HepG2 (cell line): Measurements from ENCODE around the gene DDX19B. TPM values are rescaled to one million over a fixed set of nuclear protein-coding genes. Genes with fewer than 3 reads are reported as not detected.

Source experiments
- ARNT ChIP-seq: fragments of 450-650 bp; IDR thresholded peaks from 2 replicates; pipeline ENCODE4 v1.6.1; 2017
- BCL3 ChIP-seq: sonication (generic); formaldehyde crosslinking; IDR thresholded peaks from 2 replicates; pipeline ENCODE4 v1.5.1; 2020; ENCODE audit warnings: mild to moderate bottlenecking, missing genetic modification reagents, moderate library complexity
- DMAP1 ChIP-seq: IDR thresholded peaks from 2 replicates; pipeline ENCODE4 v1.6.1; 2016
- GTF2F1 ChIP-seq: fragments of 150-350 bp; IDR thresholded peaks from 2 replicates; pipeline ENCODE4 v1.6.1; 2014; ENCODE audit warnings: low read length
- HHEX ChIP-seq: IDR thresholded peaks from 2 replicates; pipeline ENCODE4 v1.6.1; 2016; ENCODE audit warnings: control low read depth
- IRF9 ChIP-seq: sonication (generic); formaldehyde crosslinking; IDR thresholded peaks from 2 replicates; pipeline ENCODE4 v1.8.0; 2022; ENCODE audit warnings: missing genetic modification reagents, mild to moderate bottlenecking, borderline replicate concordance
- JUND ChIP-seq: sonication (generic); formaldehyde crosslinking; IDR thresholded peaks from 2 replicates; pipeline ENCODE4 v1.8.0; 2022; ENCODE audit warnings: mild to moderate bottlenecking, missing genetic modification reagents
- MAZ ChIP-seq, 2 experiments: sonication (generic) in 1 of 2; formaldehyde crosslinking in 1 of 2; IDR thresholded peaks; 2 replicates each; pipeline versions ENCODE4 v1.5.0 to v1.6.1; 2012 to 2020; ENCODE audit warnings: low read depth in 2 of 2, mild to moderate bottlenecking in 2 of 2, borderline replicate concordance in 1 of 2, improper control_type of control experiment in 1 of 2, low read length in 1 of 2, missing genetic modification reagents in 1 of 2, moderate library complexity in 1 of 2
- MLLT10 ChIP-seq: sonication (generic); formaldehyde crosslinking; IDR thresholded peaks from 2 replicates; pipeline ENCODE4 v1.4.0; 2020; ENCODE audit warnings: missing genetic modification reagents
- NKX3-1 ChIP-seq: sonication (generic); formaldehyde crosslinking; IDR thresholded peaks from 2 replicates; pipeline ENCODE4 v1.5.0; 2020; ENCODE audit warnings: missing genetic modification reagents
- POLR2G ChIP-seq: fragments of 200-400 bp; formaldehyde crosslinking; IDR thresholded peaks from 2 replicates; pipeline ENCODE4 v1.6.1; 2018; ENCODE audit warnings: mild to moderate bottlenecking, low read depth, low read length, moderate library complexity
- REPIN1 ChIP-seq: sonication (generic); formaldehyde crosslinking; IDR thresholded peaks from 2 replicates; pipeline ENCODE4 v1.8.0; 2022; ENCODE audit warnings: missing genetic modification reagents, low read depth, mild to moderate bottlenecking, borderline replicate concordance
- RORA ChIP-seq: sonication (generic); formaldehyde crosslinking; IDR thresholded peaks from 2 replicates; pipeline ENCODE4 v1.5.0; 2020; ENCODE audit warnings: mild to moderate bottlenecking, missing genetic modification reagents, moderate library complexity
- SCMH1 ChIP-seq: sonication (generic); formaldehyde crosslinking; IDR thresholded peaks from 2 replicates; pipeline ENCODE4 v1.9.0; 2021; ENCODE audit warnings: missing genetic modification reagents, mild to moderate bottlenecking, borderline replicate concordance
- THYN1 ChIP-seq: sonication (generic); formaldehyde crosslinking; IDR thresholded peaks from 2 replicates; pipeline ENCODE4 v1.8.1; 2023; ENCODE audit warnings: low read depth, mild to moderate bottlenecking, moderate library complexity, missing genetic modification reagents, borderline replicate concordance
- TOE1 ChIP-seq: sonication (generic); formaldehyde crosslinking; IDR thresholded peaks from 2 replicates; pipeline ENCODE4 v1.4.0; 2020; ENCODE audit warnings: mild to moderate bottlenecking, missing genetic modification reagents
- XRCC5 ChIP-seq: fragments of 200-400 bp; formaldehyde crosslinking; optimal IDR thresholded peaks from 2 replicates; pipeline ENCODE3; 2017; ENCODE audit warnings: mild to moderate bottlenecking, low read length
- ZBTB2 ChIP-seq: sonication (generic); formaldehyde crosslinking; IDR thresholded peaks from 2 replicates; pipeline ENCODE4 v1.8.0; 2022; ENCODE audit warnings: low read depth, missing genetic modification reagents
- ZKSCAN8 ChIP-seq: IDR thresholded peaks from 2 replicates; pipeline ENCODE4 v1.6.1; 2016; ENCODE audit warnings: borderline replicate concordance, missing genetic modification reagents, missing compliant biosample characterization
- ZNF253 ChIP-seq: sonication (generic); formaldehyde crosslinking; IDR thresholded peaks from 2 replicates; pipeline ENCODE4 v1.8.0; 2022; ENCODE audit warnings: mild to moderate bottlenecking, missing genetic modification reagents, borderline replicate concordance
- ZNF264 ChIP-seq: sonication (generic); formaldehyde crosslinking; IDR thresholded peaks from 2 replicates; pipeline ENCODE4 v1.4.0; 2020; ENCODE audit warnings: missing genetic modification reagents
- ZNF3 ChIP-seq: IDR thresholded peaks from 2 replicates; pipeline ENCODE4 v1.7.0; 2017; ENCODE audit warnings: inconsistent platforms
- ZNF333 ChIP-seq: sonication (generic); formaldehyde crosslinking; IDR thresholded peaks from 2 replicates; pipeline ENCODE4 v1.4.0; 2020; ENCODE audit warnings: mild to moderate bottlenecking, missing genetic modification reagents, borderline replicate concordance
- ZNF33A ChIP-seq: sonication (generic); formaldehyde crosslinking; IDR thresholded peaks from 2 replicates; pipeline ENCODE4 v1.5.1; 2020; ENCODE audit warnings: missing genetic modification reagents, mild to moderate bottlenecking, moderate library complexity, borderline replicate concordance
- ZNF383 ChIP-seq: sonication (generic); formaldehyde crosslinking; IDR thresholded peaks from 2 replicates; pipeline ENCODE4 v1.4.0; 2020; ENCODE audit warnings: missing genetic modification reagents, mild to moderate bottlenecking, borderline replicate concordance
- ZNF552 ChIP-seq: sonication (generic); formaldehyde crosslinking; IDR thresholded peaks from 2 replicates; pipeline ENCODE4 v1.9.0; 2022; ENCODE audit warnings: missing genetic modification reagents, mild to moderate bottlenecking, borderline replicate concordance
- ZNF556 ChIP-seq: sonication (generic); formaldehyde crosslinking; IDR thresholded peaks from 2 replicates; pipeline ENCODE4 v1.4.0; 2020; ENCODE audit warnings: mild to moderate bottlenecking, missing genetic modification reagents, borderline replicate concordance
- ZNF672 ChIP-seq: sonication (generic); formaldehyde crosslinking; IDR thresholded peaks from 2 replicates; pipeline ENCODE4 v1.8.1; 2022; ENCODE audit warnings: missing genetic modification reagents
- polyA plus RNA-seq, 8 experiments: library from polyadenylated mRNA; depleted of rRNA in 3 of 8; stranded (reverse) in 7 of 8; unstranded in 1 of 8; fragments of >200 nt; fragmentation: Illumina TruSeq in 4 of 8; extraction: Trizol in 4 of 8; gene quantifications; 2 replicates each; pipeline versions ENCODE4 v1.2.1 to v1.2.3, GENCODE V29; 2011 to 2016; ENCODE audit warnings: low read depth in 4 of 8, missing spikeins in 1 of 8, mixed read lengths in 1 of 8; ENCODE audit not compliant: insufficient read depth in 1 of 8
- total RNA-seq, 5 experiments: library from RNA; depleted of rRNA; stranded (reverse); fragments of >200 nt; fragmentation: Illumina TruSeq; extraction: Trizol; gene quantifications; 2 replicates each; pipeline ENCODE4 v1.2.3, GENCODE V29; 2016; ENCODE audit warnings: low read depth in 1 of 5

Gene DDX19B
- total and polyA plus RNA-seq, 2 of the 13 experiments (the other 11 are each of a cell fraction or from before 2014, with no cell fraction given), result 36.2 to 40.0 TPM

GRCh38 chr16:70251629-70252354, 47.2 kb upstream of the DDX19B start, which contains the start of gene EXOSC6 (continued):
- TF ChIP-seq REPIN1 (CRISPR knock-in tag) (peak; percentile 100), IRF9 (CRISPR knock-in tag) (peak; percentile 94), JUND (peak; percentile 66), NKX3-1 (CRISPR knock-in tag) (no peak), ZBTB2 (peak; percentile 92), RORA (CRISPR knock-in tag) (no peak), BCL3 (no peak; the same call in 1 of the 2 replicates), ZNF3 (CRISPR knock-in tag) (no peak; the same call in 1 of the 2 replicates), THYN1 (no peak; the same call in 1 of the 2 replicates), TOE1 (CRISPR knock-in tag) (peak; percentile 94; the same call in 1 of the 2 replicates), HHEX (CRISPR knock-in tag) (no peak), MAZ (IDR thresholded peaks at IDR 0.05; ENCODE audit: borderline replicate concordance, low read depth, low read length) (peak; percentile 87), MAZ (CRISPR knock-in tag; IDR thresholded peaks at IDR 0.05; ENCODE audit: low read depth) (peak; percentile 82), XRCC5 (peak; percentile 100), ZNF672 (CRISPR knock-in tag) (peak; percentile 87; the same call in 1 of the 2 replicates), ZNF33A (peak; percentile 94; the same call in 1 of the 2 replicates), ZKSCAN8 (CRISPR knock-in tag) (peak; percentile 96; the same call in 1 of the 2 replicates), SCMH1 (CRISPR knock-in tag) (no peak), DMAP1 (CRISPR knock-in tag) (peak; percentile 90), ZNF552 (CRISPR knock-in tag) (peak; percentile 97), POLR2G (peak; percentile 99), ZNF556 (CRISPR knock-in tag) (peak; percentile 88), ZNF333 (CRISPR knock-in tag) (peak; percentile 77; the same call in 1 of the 2 replicates), ZNF383 (CRISPR knock-in tag) (no peak), MLLT10 (CRISPR knock-in tag) (no peak), ZNF253 (peak; percentile 98; the same call in 1 of the 2 replicates), ARNT (no peak), GTF2F1 (no peak; the same call in 1 of the 2 replicates), ZNF264 (CRISPR knock-in tag) (no peak; the same call in 1 of the 2 replicates)
